ENCODE measurements around the gene NPLOC4. TPM values are rescaled to one million over a fixed set of nuclear protein-coding genes. Genes with fewer than 3 reads are reported as not detected.

The NPLOC4 gene
- polyA plus RNA-seq, 1 experiment = 108 TPM

GRCh38 chr17:81547614-81547982, 89.3 kb downstream of the NPLOC4 start:
- ChIA-PET POLR2A (no interaction called here), CTCF (interaction anchor here (0.8 kb wide), 1 partner anchor 53 kb away, joined by 3 read pairs; no protein-coding TSS in a partner anchor)

DNA sequence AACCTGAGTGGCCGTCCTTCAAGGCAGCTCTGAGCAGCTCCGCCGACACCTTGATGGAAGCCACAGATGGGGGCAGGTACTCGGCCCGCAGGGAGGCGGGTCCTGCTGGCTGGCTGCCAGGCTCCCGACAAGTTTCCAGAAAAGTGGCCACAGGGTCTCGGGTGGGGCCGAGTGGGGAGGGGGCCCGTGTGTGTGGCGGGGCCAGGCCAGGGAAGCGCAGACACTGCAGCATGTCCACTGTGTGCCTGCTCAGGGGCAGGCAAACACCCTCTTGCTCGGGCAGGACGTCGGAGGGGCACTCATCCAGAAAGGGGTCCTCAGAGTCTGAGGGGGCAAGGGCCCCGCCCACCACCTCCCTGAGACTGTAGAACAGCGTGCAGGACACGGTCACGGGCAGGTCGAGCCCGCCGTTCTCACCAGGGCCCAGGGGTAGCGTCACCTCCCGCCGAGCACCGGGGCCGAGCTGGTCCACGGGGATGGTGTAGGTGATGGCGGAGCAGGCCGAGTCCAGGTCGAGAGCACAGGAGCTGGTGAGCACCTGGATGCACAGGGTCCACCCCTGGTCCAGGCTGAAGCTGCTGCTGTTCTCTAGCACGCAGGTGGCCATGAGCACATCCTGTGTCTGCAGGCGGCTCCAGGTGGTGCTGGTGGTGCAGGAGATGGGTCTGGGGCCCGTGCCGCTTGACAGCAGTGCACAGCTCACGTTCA, 89.9 kb downstream of the NPLOC4 start:
- POLR2A ChIA-PET = no interaction called here
- TF ChIP-seq, protein P1, sequence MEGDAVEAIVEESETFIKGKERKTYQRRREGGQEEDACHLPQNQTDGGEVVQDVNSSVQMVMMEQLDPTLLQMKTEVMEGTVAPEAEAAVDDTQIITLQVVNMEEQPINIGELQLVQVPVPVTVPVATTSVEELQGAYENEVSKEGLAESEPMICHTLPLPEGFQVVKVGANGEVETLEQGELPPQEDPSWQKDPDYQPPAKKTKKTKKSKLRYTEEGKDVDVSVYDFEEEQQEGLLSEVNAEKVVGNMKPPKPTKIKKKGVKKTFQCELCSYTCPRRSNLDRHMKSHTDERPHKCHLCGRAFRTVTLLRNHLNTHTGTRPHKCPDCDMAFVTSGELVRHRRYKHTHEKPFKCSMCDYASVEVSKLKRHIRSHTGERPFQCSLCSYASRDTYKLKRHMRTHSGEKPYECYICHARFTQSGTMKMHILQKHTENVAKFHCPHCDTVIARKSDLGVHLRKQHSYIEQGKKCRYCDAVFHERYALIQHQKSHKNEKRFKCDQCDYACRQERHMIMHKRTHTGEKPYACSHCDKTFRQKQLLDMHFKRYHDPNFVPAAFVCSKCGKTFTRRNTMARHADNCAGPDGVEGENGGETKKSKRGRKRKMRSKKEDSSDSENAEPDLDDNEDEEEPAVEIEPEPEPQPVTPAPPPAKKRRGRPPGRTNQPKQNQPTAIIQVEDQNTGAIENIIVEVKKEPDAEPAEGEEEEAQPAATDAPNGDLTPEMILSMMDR (IDR thresholded peaks at IDR 0.05; ENCODE audit: insufficient read depth, low read depth, low read length) = no peak
- CTCF ChIA-PET = interaction anchor here (1.4 kb wide), 1 partner anchor 62 kb away, joined by 3 read pairs; no protein-coding TSS in a partner anchor
- peaks cover 52% of the 10 kb centered on the region for H3K36me3 ChIP-seq (ENCODE audit: control insufficient read depth, insufficient read depth, low read length)
- no peaks in the 10 kb centered on the region for H3K27me3 ChIP-seq (ENCODE audit: control insufficient read depth, insufficient read depth, low read length)
- H3K4me3 ChIP-seq (ENCODE audit: low read depth, low read length) = no peak overlapping the region
- no peak for DNase-seq (ENCODE audit: low read depth)

More at GRCh38 chr17:81547614-81547982, 89.3 kb downstream of the NPLOC4 start:
- DNase-seq (ENCODE audit: low read depth) = no peak
- peaks cover 50% of the 10 kb centered on the region for H3K36me3 ChIP-seq (ENCODE audit: control insufficient read depth, insufficient read depth, low read length)
- TF ChIP-seq, protein P1 (IDR thresholded peaks at IDR 0.05; ENCODE audit: insufficient read depth, low read depth, low read length) = no peak
- no peak overlapping the region for H3K4me3 ChIP-seq (ENCODE audit: low read depth, low read length)
- H3K27me3 ChIP-seq (ENCODE audit: control insufficient read depth, insufficient read depth, low read length) = no peaks in the 10 kb centered on the region

- ChIA-PET CTCF (interaction anchor here (0.9 to 1.4 kb wide), 2 partner anchors 37 to 60 kb away, joined by 3 read pairs; no protein-coding TSS in a partner anchor), POLR2A (no interaction called here)
- Histone ChIP-seq H3K4me3 (ENCODE audit: low read depth, low read length) (no peak overlapping the region), H3K27me3 (ENCODE audit: control insufficient read depth, insufficient read depth, low read length) (no peaks in the 10 kb centered on the region), H3K36me3 (ENCODE audit: control insufficient read depth, insufficient read depth, low read length) (peaks cover 53% of the 10 kb centered on the region)
- TF ChIP-seq, protein P1 (IDR thresholded peaks at IDR 0.05; ENCODE audit: insufficient read depth, low read depth, low read length) = no peak
- DNase-seq (ENCODE audit: low read depth) = no peak
Observed at GRCh38 chr17:81545160-81545949, 91.6 kb downstream of the NPLOC4 start.

DNA sequence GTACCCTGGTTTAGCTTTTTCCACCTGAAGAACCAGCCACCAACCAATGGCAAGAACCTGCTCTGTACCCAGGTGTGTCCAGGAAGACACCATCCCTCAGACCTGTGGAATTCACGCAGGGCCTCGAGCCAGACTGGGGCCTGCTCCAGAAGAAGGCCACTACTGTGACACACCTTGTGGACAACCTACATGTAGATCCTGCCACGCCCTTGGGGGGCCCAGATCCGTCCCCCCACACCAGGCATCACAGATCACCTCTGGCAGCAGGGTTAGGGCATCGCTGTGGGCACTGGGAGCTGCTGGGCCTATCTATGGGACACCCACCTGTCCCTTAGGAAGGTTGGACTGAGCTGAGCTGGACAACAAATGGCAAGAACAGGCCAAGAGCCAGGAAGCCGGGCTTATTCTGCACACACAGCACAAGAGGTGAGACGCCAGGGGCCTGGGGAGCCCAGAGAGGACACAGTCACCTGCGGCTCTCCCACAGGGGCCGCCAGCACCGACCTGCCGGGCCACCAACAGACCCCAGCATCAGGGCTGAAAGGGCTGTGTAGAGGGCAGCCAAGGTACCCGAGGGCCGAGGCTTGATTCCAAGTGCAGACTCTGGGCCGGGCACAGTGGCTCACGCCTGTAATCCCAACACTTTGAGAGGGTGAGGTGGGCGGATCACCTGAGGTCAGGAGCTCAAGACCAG, 92.5 kb downstream of the NPLOC4 start:
- Histone ChIP-seq H3K27me3 (ENCODE audit: control insufficient read depth, insufficient read depth, low read length) (no peaks in the 10 kb centered on the region), H3K4me3 (ENCODE audit: low read depth, low read length) (no peak overlapping the region), H3K36me3 (ENCODE audit: control insufficient read depth, insufficient read depth, low read length) (peaks cover 52% of the 10 kb centered on the region)
- TF ChIP-seq, protein P1 (IDR thresholded peaks at IDR 0.05; ENCODE audit: insufficient read depth, low read depth, low read length) = no peak
- ChIA-PET CTCF (interaction anchor here (1.2 kb wide), 1 partner anchor 19 kb away, joined by 5 read pairs; no protein-coding TSS in a partner anchor), POLR2A (no interaction called here)
- no peak for DNase-seq (ENCODE audit: low read depth)

GRCh38 chr17:81543756-81544155, 93.2 kb downstream of the NPLOC4 start:
- ChIA-PET CTCF (interaction anchor here (0.9 to 1.2 kb wide), 3 partner anchors 18 to 58 kb away, joined by 3 to 6 read pairs (median 5); no protein-coding TSS in a partner anchor), POLR2A (no interaction called here)
- no peaks in the 10 kb centered on the region for H3K27me3 ChIP-seq (ENCODE audit: control insufficient read depth, insufficient read depth, low read length)
- TF ChIP-seq, protein P1 (IDR thresholded peaks at IDR 0.05; ENCODE audit: insufficient read depth, low read depth, low read length) = no peak
- peaks cover 50% of the 10 kb centered on the region for H3K36me3 ChIP-seq (ENCODE audit: control insufficient read depth, insufficient read depth, low read length)
- no peak overlapping the region for H3K4me3 ChIP-seq (ENCODE audit: low read depth, low read length)
- DNase-seq (ENCODE audit: low read depth) = no peak
